ENCODE data around the gene SPDYE6. TPM values are rescaled to one million over a fixed set of nuclear protein-coding genes. Genes with fewer than 3 reads are reported as not detected.
"Not testable (repeated sequence)": the region's sequence is repeated elsewhere in the genome, so short reads cannot be mapped to it uniquely, and the experiment has no call there.

The SPDYE6 gene
- total and polyA plus RNA-seq, 2 donors: not detected

- no peak for DNase-seq (ENCODE audit: extremely low spot score)
- 73% methylated on average over 7 of the region's 7 CpGs for WGBS
- no peak overlapping the region for H3K4me3 ChIP-seq (ENCODE audit: low read depth, low read length)
- H3K27ac ChIP-seq (ENCODE audit: low read depth): no peak overlapping the region
- peaks cover 2% of the 10 kb centered on the region for H3K36me3 ChIP-seq (ENCODE audit: insufficient read depth)
- H3K4me1 ChIP-seq (ENCODE audit: insufficient read depth): no peaks in the 10 kb centered on the region
These were observed 37.7 kb downstream of the SPDYE6 start for GRCh38 chr7:102318482-102318971.

DNA sequence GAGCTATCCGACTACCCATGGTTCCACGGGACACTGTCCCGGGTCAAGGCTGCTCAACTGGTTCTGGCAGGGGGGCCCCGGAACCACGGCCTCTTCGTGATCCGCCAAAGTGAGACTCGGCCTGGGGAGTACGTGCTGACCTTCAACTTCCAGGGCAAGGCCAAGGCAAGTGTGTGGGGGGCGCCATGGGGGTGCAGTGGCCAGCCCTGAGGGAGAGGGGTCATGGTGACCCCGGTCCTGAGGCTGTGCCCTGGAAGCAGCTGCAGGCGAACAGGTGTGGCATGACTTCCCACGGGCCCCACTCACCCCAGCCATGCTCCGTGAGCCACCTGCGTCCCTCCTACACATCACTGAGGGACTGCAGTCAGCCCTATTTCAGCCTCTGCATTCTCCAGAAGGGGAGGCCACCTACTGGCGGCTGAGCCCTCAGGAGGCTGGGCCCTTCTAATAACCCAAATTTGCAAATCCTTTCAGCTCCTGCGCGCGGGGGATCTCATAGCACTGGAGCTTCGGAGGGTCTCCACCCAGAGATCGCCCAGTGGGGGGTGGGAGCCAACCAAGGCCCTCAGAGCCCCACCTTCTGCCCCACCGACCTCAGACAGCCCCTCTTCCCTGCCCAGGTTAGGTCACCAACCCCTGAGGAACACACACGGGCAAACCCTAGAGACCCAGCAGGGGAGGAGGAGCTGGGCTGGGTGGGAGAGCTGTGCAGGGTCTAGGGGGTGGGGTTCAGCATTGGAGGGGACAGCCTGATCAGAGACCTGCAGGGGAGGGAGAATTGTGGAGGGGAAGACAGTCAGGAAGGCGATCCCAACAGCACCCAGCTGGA is 38.8 kb downstream of the SPDYE6 start:
- Histone ChIP-seq H3K27ac (ENCODE audit: low read depth) (no peak overlapping the region), H3K4me1 (ENCODE audit: insufficient read depth) (no peaks in the 10 kb centered on the region), H3K4me3 (ENCODE audit: low read depth, low read length) (no peak overlapping the region), H3K36me3 (ENCODE audit: insufficient read depth) (peaks cover 2% of the 10 kb centered on the region)
- 83% methylated on average over 24 of the region's 24 CpGs for WGBS
- DNase-seq (ENCODE audit: extremely low spot score): no peak

DNA sequence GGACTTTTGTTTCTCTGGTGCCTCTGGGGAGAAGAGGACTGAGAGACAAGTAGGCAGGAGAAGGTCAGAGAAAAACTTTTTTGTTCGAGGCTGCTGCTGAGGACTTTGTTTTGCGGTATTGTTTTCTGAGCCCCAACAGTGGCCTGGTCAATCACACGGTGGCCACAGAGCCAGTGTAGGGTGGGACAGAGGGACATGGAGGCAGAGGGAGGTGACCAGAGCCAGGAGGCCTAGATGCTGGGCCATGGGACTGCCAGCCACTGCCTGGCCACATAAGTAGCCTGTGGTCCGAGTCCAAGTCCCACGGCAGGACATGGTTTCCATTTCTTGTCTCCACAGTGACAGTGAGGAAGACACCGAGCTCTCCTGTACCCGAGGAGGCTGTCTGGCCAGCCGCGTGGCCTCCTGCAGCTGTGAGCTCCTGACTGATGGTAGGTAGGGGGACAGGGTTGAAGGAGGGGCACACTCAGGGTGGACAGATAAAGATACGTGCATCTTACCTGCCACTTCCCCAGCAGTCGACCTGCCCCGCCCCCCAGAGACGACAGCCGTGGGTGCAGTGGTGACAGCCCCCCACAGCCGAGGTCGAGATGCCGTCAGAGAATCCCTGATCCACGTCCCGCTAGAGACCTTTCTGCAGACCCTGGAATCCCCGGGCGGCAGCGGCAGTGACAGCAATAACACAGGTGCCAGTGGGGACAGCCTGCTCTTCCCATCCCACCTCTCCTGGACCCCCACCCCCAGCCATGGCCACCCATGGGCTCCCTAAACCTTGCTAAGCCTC is 42.1 kb downstream of the SPDYE6 start:
- DNase-seq (ENCODE audit: extremely low spot score): no peak
- H3K36me3 ChIP-seq (ENCODE audit: insufficient read depth): peaks cover 2% of the 10 kb centered on the region
- 91% methylated on average over 22 of the region's 22 CpGs for WGBS
- H3K27ac ChIP-seq (ENCODE audit: low read depth): no peak overlapping the region
- H3K4me3 ChIP-seq (ENCODE audit: low read depth, low read length): no peak overlapping the region
- H3K4me1 ChIP-seq (ENCODE audit: insufficient read depth): no peaks in the 10 kb centered on the region

GRCh38 chr7:102312317-102312716 is 43.9 kb downstream of the SPDYE6 start:
- no peak for DNase-seq (ENCODE audit: extremely low spot score)
- 87% methylated on average over 2 of the region's 2 CpGs for WGBS
- Histone ChIP-seq H3K4me1 (ENCODE audit: insufficient read depth) (no peaks in the 10 kb centered on the region), H3K4me3 (ENCODE audit: low read depth, low read length) (no peak overlapping the region), H3K36me3 (ENCODE audit: insufficient read depth) (no peaks in the 10 kb centered on the region), H3K27ac (ENCODE audit: low read depth) (no peak overlapping the region)

GRCh38 chr7:102310414-102310815 is 45.8 kb downstream of the SPDYE6 start:
- H3K36me3 ChIP-seq (ENCODE audit: insufficient read depth): no peaks in the 10 kb centered on the region
- no peak for DNase-seq (ENCODE audit: extremely low spot score)
- 91% methylated on average over 9 of the region's 9 CpGs for WGBS
- H3K4me1 ChIP-seq (ENCODE audit: insufficient read depth): no peaks in the 10 kb centered on the region
- no peak overlapping the region for H3K27ac ChIP-seq (ENCODE audit: low read depth)
- no peak overlapping the region for H3K4me3 ChIP-seq (ENCODE audit: low read depth, low read length)

GRCh38 chr7:102306916-102307677 is 49.1 kb downstream of the SPDYE6 start:
- no peaks in the 10 kb centered on the region for H3K36me3 ChIP-seq (ENCODE audit: insufficient read depth)
- no peak overlapping the region for H3K4me3 ChIP-seq (ENCODE audit: low read depth, low read length)
- H3K4me1 ChIP-seq (ENCODE audit: insufficient read depth): no peaks in the 10 kb centered on the region
- DNase-seq (ENCODE audit: extremely low spot score): no peak
- WGBS: 54% methylated on average over 17 of the region's 17 CpGs
- no peak overlapping the region for H3K27ac ChIP-seq (ENCODE audit: low read depth)

DNA sequence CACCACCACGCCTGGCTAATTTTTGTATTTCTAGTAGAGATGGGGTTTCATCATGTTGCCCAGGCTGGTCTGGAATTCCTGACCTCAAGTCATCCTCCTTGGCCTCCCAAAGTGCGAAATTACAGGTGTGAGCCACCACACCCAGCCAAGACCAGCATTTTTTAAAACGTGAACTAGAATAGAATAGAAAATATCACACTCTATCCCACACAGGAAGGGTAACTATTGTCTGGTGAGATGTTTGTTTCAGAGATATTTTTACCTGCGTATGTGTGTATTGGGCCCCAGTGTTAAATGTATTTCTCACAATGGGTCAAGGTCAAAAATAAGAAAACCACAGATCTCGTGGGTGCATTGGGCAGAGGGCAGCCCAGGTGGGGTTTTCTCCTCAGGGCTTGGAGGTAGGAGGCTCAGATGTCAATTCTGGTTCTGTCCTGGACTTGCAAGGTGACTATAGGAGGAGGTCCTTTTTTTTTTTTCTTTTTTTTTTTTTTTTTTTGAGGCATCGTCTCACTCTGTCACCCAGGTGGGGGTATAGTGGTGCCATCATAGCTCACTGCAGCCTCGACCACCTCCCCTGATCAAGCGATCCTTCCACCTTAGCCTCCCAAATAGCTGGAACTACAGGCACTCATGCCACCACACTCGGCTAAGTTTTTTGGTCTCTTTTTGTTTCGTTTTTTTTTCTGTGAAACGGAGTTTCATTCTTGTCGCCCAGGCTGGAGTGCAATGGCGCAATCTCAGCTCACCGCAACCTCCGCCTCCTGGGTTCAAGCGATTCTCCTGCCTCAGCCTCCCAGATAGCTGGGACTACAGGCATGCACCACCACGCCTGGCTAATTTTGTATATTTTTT is 50.6 kb downstream of the SPDYE6 start:
- Histone ChIP-seq H3K27ac (ENCODE audit: low read depth) (no peak overlapping the region), H3K36me3 (ENCODE audit: insufficient read depth) (no peaks in the 10 kb centered on the region), H3K4me3 (ENCODE audit: low read depth, low read length) (no peak overlapping the region), H3K4me1 (ENCODE audit: insufficient read depth) (no peaks in the 10 kb centered on the region)
- DNase-seq (ENCODE audit: extremely low spot score): no peak
- 92% methylated on average over 17 of the region's 17 CpGs for WGBS

GRCh38 chr7:102304668-102305067 is 51.6 kb downstream of the SPDYE6 start:
- Histone ChIP-seq H3K4me3 (ENCODE audit: low read depth, low read length) (no peak overlapping the region), H3K36me3 (ENCODE audit: insufficient read depth) (no peaks in the 10 kb centered on the region), H3K4me1 (ENCODE audit: insufficient read depth) (no peaks in the 10 kb centered on the region), H3K27ac (ENCODE audit: low read depth) (no peak overlapping the region)
- no peak for DNase-seq (ENCODE audit: extremely low spot score)
- WGBS: 74% methylated on average over 11 of the region's 11 CpGs

GRCh38 chr7:102303669-102304422 is 52.4 kb downstream of the SPDYE6 start:
- WGBS: 86% methylated on average over 13 of the region's 13 CpGs
- DNase-seq (ENCODE audit: extremely low spot score): no peak
- Histone ChIP-seq H3K27ac (ENCODE audit: low read depth) (no peak overlapping the region), H3K4me1 (ENCODE audit: insufficient read depth) (no peaks in the 10 kb centered on the region), H3K4me3 (ENCODE audit: low read depth, low read length) (no peak overlapping the region), H3K36me3 (ENCODE audit: insufficient read depth) (no peaks in the 10 kb centered on the region)

DNA sequence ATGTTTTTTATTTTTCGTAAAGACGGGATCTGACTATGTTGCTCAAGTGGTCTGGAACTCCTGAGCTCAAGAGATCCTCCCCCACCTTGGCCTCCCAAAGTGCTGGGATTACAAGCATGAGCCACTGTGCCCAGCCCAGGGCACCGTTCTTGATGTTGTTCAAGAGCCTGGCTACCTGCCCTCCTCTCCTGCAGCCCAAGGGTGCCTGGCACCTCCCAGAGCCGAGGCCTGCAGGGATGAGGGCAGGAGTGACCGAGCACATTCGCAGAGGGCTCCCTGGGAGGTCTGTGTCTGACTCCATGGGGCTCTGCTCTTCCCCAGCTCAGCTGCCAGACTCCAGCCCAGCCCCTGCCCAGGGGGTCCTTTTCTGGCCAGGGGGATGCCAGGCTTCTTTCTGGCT is 54.2 kb downstream of the SPDYE6 start:
- DNase-seq (ENCODE audit: extremely low spot score): no peak
- Histone ChIP-seq H3K4me1 (ENCODE audit: insufficient read depth) (no peaks in the 10 kb centered on the region), H3K4me3 (ENCODE audit: low read depth, low read length) (no peak overlapping the region), H3K36me3 (ENCODE audit: insufficient read depth) (no peaks in the 10 kb centered on the region), H3K27ac (ENCODE audit: low read depth) (no peak overlapping the region)
- 89% methylated on average over 6 of the region's 6 CpGs for WGBS

- H3K27ac ChIP-seq (ENCODE audit: low read depth); DNase-seq (ENCODE audit: extremely low spot score); H3K4me3 ChIP-seq (ENCODE audit: low read depth, low read length); H3K36me3 ChIP-seq (ENCODE audit: insufficient read depth); H3K4me1 ChIP-seq (ENCODE audit: insufficient read depth): not testable (repeated sequence)
- WGBS: 91% methylated on average over 14 of the region's 14 CpGs
These were observed 54.9 kb downstream of the SPDYE6 start for GRCh38 chr7:102301367-102301766.

GRCh38 chr7:102300643-102301221 is 55.5 kb downstream of the SPDYE6 start:
- Histone ChIP-seq H3K27ac (ENCODE audit: low read depth) (no peak overlapping the region), H3K4me3 (ENCODE audit: low read depth, low read length) (no peak overlapping the region), H3K4me1 (ENCODE audit: insufficient read depth) (no peaks in the 10 kb centered on the region), H3K36me3 (ENCODE audit: insufficient read depth) (no peaks in the 10 kb centered on the region)
- WGBS: 55% methylated on average over 84 of the region's 84 CpGs
- DNase-seq (ENCODE audit: extremely low spot score): no peak

Data from urinary bladder (tissue), 4 donors.